ENCODE measurements around the gene GBX1. TPM values are rescaled to one million over a fixed set of nuclear protein-coding genes. Genes with fewer than 3 reads are reported as not detected.

Gene GBX1
- total RNA-seq, 1 experiment from 2014 or later, result not detected

GRCh38 chr7:151125470-151125845, 42.0 kb downstream of the GBX1 start:
- Histone ChIP-seq H2BK12ac (ENCODE audit: insufficient read length, low read depth, low read length) (no peak overlapping the region), H3K4me2 (ENCODE audit: insufficient read depth, insufficient read length, low read length) (peak overlapping the region; percentile 51), H2BK20ac (ENCODE audit: low read depth, low read length, poor library complexity, severe bottlenecking) (no peak overlapping the region), H2BK5ac (ENCODE audit: insufficient read length, low read length) (no peak overlapping the region), H4K5ac (ENCODE audit: insufficient read length, low read depth, low read length) (no peak overlapping the region), H3K4ac (ENCODE audit: low read depth, low read length) (no peak overlapping the region), H3K27me3 (ENCODE audit: insufficient read depth, low read length) (no peaks in the 10 kb centered on the region), H2AK5ac (ENCODE audit: insufficient read length, low read length) (no peak overlapping the region), H3K79me1 (ENCODE audit: insufficient read depth, low read depth, low read length, poor library complexity, severe bottlenecking) (no peaks in the 10 kb centered on the region), H2BK15ac (ENCODE audit: low read depth, low read length) (no peak overlapping the region), H3K18ac (ENCODE audit: insufficient read length, low read depth, low read length) (no peak overlapping the region), H2BK120ac (ENCODE audit: low read depth, low read length, poor library complexity, severe bottlenecking) (no peak overlapping the region), H3K14ac (ENCODE audit: insufficient read depth, low read length) (no peak overlapping the region; the same call in 1 of the 2 replicates), H3K23me2 (ENCODE audit: insufficient read length, low read depth, low read length, poor library complexity, severe bottlenecking) (peaks cover 10% of the 10 kb centered on the region), H3K4me1 (ENCODE audit: insufficient read depth, low read length) (peaks cover 3% of the 10 kb centered on the region; the same call in 1 of the 2 replicates), H3K23ac (ENCODE audit: insufficient read length, low read depth, low read length) (no peak overlapping the region), H3K79me2 (ENCODE audit: insufficient read depth, low read length) (no peaks in the 10 kb centered on the region), H3K27ac (ENCODE audit: insufficient read length, low read depth, low read length) (no peak overlapping the region), H2AFZ (ENCODE audit: low read length) (no peak overlapping the region), H3K9ac (ENCODE audit: extremely low read depth, insufficient read length, low read length) (no peak overlapping the region), H3K56ac (ENCODE audit: insufficient read length, low read depth, low read length) (no peak overlapping the region), H3K9me3 (ENCODE audit: control insufficient read depth, low read depth, low read length) (no peaks in the 10 kb centered on the region), H3T11ph (ENCODE audit: low read length) (no peak overlapping the region), H4K8ac (replicated peaks; ENCODE audit: insufficient read length, low read depth, low read length) (no peak overlapping the region), H4K91ac (ENCODE audit: insufficient read length, low read depth, low read length) (no peak overlapping the region), H4K20me1 (ENCODE audit: control insufficient read depth, insufficient read depth, insufficient read length) (no peaks in the 10 kb centered on the region)
- Mint-ChIP-seq H3K36me3 (ENCODE audit: insufficient read depth in 1 of 3, low read depth in 3 of 3) (peaks cover 32 to 54% (median 43%) of the 10 kb centered on the region in 3 experiments), H3K9me3 (no peaks in the 10 kb centered on the region), H3K27me3 (ENCODE audit: low read depth) (peaks cover 16% of the 10 kb centered on the region), H3K4me3 (peak overlapping the region; percentile 70 to 85), H3K27ac (no peak overlapping the region), H3K4me1 (peaks cover 19 to 26% of the 10 kb centered on the region in 2 experiments)
- no CpG with 5 or more reads among the region's 22 CpGs for WGBS (ENCODE audit: extremely low coverage, insufficient read length, low lambda C conversion rate)
- peak; percentile 89 for DNase-seq
- peak; percentile 49 for TF ChIP-seq CTCF (conservative IDR thresholded peaks at IDR 0.05)
